ENCODE measurements around the gene PRDX1. TPM values are rescaled to one million over a fixed set of nuclear protein-coding genes. Genes with fewer than 3 reads are reported as not detected.
A peak's percentile ranks its signal among the peaks of the same experiment; 100 is the strongest.

PRDX1 gene
- total RNA-seq, 1 experiment from 2014 or later, result 637 TPM

DNA sequence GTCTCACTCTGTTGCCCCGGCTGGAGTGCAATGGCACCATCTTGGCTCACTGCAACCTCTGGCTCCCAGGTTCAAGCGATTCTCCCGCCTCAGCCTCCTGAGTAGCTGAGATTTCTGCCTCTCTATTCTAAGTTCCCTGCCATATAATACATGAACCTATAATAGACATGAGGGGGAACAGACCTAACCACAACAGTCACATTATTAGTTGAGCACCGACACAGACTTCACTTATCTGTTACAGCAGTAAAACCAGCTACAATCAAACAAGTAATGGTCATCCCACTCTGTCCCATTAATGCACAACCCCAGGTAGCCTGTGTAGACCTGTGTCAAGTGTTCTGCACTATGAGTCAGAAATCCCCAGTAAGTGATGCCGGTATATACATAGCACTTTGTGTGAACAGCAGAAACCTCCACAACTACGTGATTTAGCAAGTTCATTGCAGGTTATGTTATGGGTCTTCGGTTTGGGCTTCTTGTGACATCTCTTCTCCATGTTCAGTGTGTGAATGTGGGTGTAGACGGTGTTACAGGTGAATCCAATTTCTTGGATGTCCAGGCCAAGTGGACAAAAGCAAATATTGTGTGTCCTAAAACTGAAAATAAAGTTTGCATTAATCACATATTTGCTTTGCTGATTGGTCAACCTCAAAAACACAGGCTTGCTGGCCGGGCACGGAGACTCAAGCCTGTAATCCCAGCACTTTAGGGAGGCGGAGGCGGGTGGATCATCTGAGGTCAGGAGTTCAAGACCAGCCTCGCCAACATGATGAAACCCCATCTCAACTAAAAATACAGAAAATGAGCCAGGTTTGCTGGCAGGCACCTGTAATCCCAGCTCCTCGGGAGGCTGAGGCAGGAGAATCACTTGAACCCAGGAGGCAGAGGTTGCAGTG, 18.0 kb downstream of the PRDX1 start:
- no peak overlapping the region for H3K4me3 ChIP-seq (ENCODE audit: low read depth, low read length)
- DNase-seq, result no peak
- H3K36me3 Mint-ChIP-seq (ENCODE audit: insufficient read depth, unreplicated experiment), result peaks cover 31% of the 10 kb centered on the region
- ChIA-PET POLR2A (no interaction called here), CTCF (no interaction called here)
- H3K27me3 Mint-ChIP-seq (ENCODE audit: insufficient read depth, unreplicated experiment), result no peaks in the 10 kb centered on the region
- no peak overlapping the region for H3K4me3 Mint-ChIP-seq (ENCODE audit: unreplicated experiment)
- intact Hi-C loops (cut with micrococcal nuclease; ENCODE audit: unreplicated experiment), result no loop called here
- no TSS peak for BruUV-seq (replicated peaks)
- H3K27me3 ChIP-seq (replicated peaks; ENCODE audit: control insufficient read depth, insufficient read depth, low read length), result no peaks in the 10 kb centered on the region
- no peaks in the 10 kb centered on the region; the same call in 1 of the 2 replicates for H3K36me3 ChIP-seq (ENCODE audit: control insufficient read depth, insufficient read depth, low read length)
- H3K4me1 ChIP-seq, result peaks cover 11% of the 10 kb centered on the region; the same call in 1 of the 2 replicates
- H3K9me3 ChIP-seq, result no peaks in the 10 kb centered on the region
- no peak overlapping the region for H3K27ac Mint-ChIP-seq (ENCODE audit: unreplicated experiment)
- TF ChIP-seq, protein P1, sequence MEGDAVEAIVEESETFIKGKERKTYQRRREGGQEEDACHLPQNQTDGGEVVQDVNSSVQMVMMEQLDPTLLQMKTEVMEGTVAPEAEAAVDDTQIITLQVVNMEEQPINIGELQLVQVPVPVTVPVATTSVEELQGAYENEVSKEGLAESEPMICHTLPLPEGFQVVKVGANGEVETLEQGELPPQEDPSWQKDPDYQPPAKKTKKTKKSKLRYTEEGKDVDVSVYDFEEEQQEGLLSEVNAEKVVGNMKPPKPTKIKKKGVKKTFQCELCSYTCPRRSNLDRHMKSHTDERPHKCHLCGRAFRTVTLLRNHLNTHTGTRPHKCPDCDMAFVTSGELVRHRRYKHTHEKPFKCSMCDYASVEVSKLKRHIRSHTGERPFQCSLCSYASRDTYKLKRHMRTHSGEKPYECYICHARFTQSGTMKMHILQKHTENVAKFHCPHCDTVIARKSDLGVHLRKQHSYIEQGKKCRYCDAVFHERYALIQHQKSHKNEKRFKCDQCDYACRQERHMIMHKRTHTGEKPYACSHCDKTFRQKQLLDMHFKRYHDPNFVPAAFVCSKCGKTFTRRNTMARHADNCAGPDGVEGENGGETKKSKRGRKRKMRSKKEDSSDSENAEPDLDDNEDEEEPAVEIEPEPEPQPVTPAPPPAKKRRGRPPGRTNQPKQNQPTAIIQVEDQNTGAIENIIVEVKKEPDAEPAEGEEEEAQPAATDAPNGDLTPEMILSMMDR (IDR thresholded peaks at IDR 0.05; ENCODE audit: insufficient read depth in 1 of 2, low read depth in 1 of 2, low read length in 1 of 2, severe bottlenecking in 1 of 2, unreplicated experiment in 1 of 2), result no peak
- no peaks in the 10 kb centered on the region for H3K9me3 Mint-ChIP-seq (ENCODE audit: unreplicated experiment)
- H3K4me1 Mint-ChIP-seq (ENCODE audit: low read depth, unreplicated experiment), result peaks cover 20% of the 10 kb centered on the region

DNA sequence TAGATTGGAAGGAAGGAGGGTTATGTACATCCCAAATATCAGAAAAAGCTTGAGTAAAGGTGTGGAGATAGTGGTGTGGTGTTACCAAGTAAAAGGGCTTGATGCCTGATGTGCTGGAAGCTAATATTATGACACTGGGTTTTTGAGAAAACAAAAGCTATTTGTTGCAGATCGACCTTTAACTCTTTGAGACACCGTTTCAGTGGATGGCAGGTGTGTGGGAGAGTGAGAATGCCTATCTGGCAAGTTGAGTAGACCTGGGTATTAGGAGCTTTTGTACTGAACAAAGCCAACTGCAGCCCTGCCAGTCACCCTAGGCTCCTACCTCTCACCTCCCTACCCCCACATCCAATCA, 20.2 kb downstream of the PRDX1 start:
- Mint-ChIP-seq H3K27me3 (ENCODE audit: insufficient read depth, unreplicated experiment) (no peaks in the 10 kb centered on the region), H3K27ac (ENCODE audit: unreplicated experiment) (no peak overlapping the region), H3K4me1 (ENCODE audit: low read depth, unreplicated experiment) (peaks cover 26% of the 10 kb centered on the region), H3K9me3 (ENCODE audit: unreplicated experiment) (no peaks in the 10 kb centered on the region), H3K36me3 (ENCODE audit: insufficient read depth, unreplicated experiment) (peaks cover 12% of the 10 kb centered on the region), H3K4me3 (ENCODE audit: unreplicated experiment) (peak overlapping the region; percentile 90)
- no peaks in the 10 kb centered on the region for H3K36me3 ChIP-seq (ENCODE audit: control insufficient read depth, insufficient read depth, low read length)
- CTCF ChIA-PET, result no interaction called here
- TF ChIP-seq, protein P1 (IDR thresholded peaks at IDR 0.05; ENCODE audit: insufficient read depth in 1 of 2, low read depth in 1 of 2, low read length in 1 of 2, severe bottlenecking in 1 of 2, unreplicated experiment in 1 of 2), result no peak
- H3K4me1 ChIP-seq, result peaks cover 11% of the 10 kb centered on the region; the same call in 1 of the 2 replicates
- H3K27me3 ChIP-seq (replicated peaks; ENCODE audit: control insufficient read depth, insufficient read depth, low read length), result no peaks in the 10 kb centered on the region
- BruUV-seq (replicated peaks), result no TSS peak
- intact Hi-C loops (cut with micrococcal nuclease; ENCODE audit: unreplicated experiment), result no loop called here
- no peak overlapping the region for H3K4me3 ChIP-seq (ENCODE audit: low read depth, low read length)
- POLR2A ChIA-PET, result no interaction called here
- DNase-seq, result no peak
- no peaks in the 10 kb centered on the region for H3K9me3 ChIP-seq

DNA sequence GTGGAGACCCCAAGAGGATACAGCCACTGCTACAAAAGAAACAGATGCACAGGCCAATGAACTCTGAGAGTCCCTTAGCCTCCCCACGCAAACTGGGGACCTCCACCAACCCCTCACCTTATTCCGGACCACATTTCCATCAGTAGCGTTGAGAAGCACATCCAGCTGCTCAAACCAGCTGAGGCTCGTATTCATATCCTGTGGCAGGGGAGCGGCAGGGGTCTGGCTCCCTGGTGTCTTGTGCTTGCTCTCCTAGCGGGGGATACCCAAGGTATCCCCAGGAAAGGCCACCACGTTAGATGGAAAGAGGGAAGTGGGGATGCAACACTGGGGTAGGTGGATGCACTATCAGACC, 22.3 kb downstream of the PRDX1 start:
- POLR2A ChIA-PET, result interaction anchor here (0.7 to 1.6 kb wide), 5 partner anchors 8 to 488 kb away, joined by 4 to 17 read pairs (median 10); partner anchors contain the start of genes AKR1A1, HECTD3, PRDX1 and TESK2
- no peak for DNase-seq
- Histone ChIP-seq H3K27me3 (replicated peaks; ENCODE audit: control insufficient read depth, insufficient read depth, low read length) (no peaks in the 10 kb centered on the region), H3K36me3 (ENCODE audit: control insufficient read depth, insufficient read depth, low read length) (no peaks in the 10 kb centered on the region), H3K9me3 (no peaks in the 10 kb centered on the region), H3K4me1 (peaks cover 11% of the 10 kb centered on the region; the same call in 1 of the 2 replicates), H3K4me3 (ENCODE audit: low read depth, low read length) (peak overlapping the region; percentile 55)
- CTCF ChIA-PET, result interaction anchor here (1.0 to 1.4 kb wide), 3 partner anchors 8 to 196 kb away, joined by 3 to 16 read pairs (median 7); partner anchors contain the start of genes AKR1A1 and TESK2
- peak overlapping the region; percentile 89 for H3K27ac Mint-ChIP-seq (ENCODE audit: unreplicated experiment)
- H3K27me3 Mint-ChIP-seq (ENCODE audit: insufficient read depth, unreplicated experiment), result no peaks in the 10 kb centered on the region
- intact Hi-C loops (cut with micrococcal nuclease; ENCODE audit: unreplicated experiment), result loop anchor here (10.0 kb wide), 1 partner anchor 185 kb away; the partner anchor contains the start of genes GPBP1L1 and TMEM69
- peaks cover 32% of the 10 kb centered on the region for H3K4me1 Mint-ChIP-seq (ENCODE audit: low read depth, unreplicated experiment)
- H3K9me3 Mint-ChIP-seq (ENCODE audit: unreplicated experiment), result no peaks in the 10 kb centered on the region
- H3K36me3 Mint-ChIP-seq (ENCODE audit: insufficient read depth, unreplicated experiment), result peaks cover 15% of the 10 kb centered on the region
- TF ChIP-seq, protein P1 (IDR thresholded peaks at IDR 0.05; ENCODE audit: insufficient read depth in 1 of 2, low read depth in 1 of 2, low read length in 1 of 2, severe bottlenecking in 1 of 2, unreplicated experiment in 1 of 2), result no peak
- H3K4me3 Mint-ChIP-seq (ENCODE audit: unreplicated experiment), result peak overlapping the region; percentile 90
- BruUV-seq (replicated peaks), result no TSS peak
